AG04450 (cell line): Measurements from ENCODE around the gene RAPGEF1. TPM values are rescaled to one million over a fixed set of nuclear protein-coding genes. Genes with fewer than 3 reads are reported as not detected.

Source experiments
- CTCF ChIA-PET: fragments of 300-600, 350-600 bp; formaldehyde crosslinking; extraction: SDS; loops from one replicate; lab custom pipeline; 2022; ENCODE audit warnings: antibody characterized with exemption, inconsistent platforms; lab: Charles Lee
- POLR2A ChIA-PET: fragments of 350-600 bp; formaldehyde crosslinking; extraction: SDS; loops from one replicate; lab custom pipeline; 2021; ENCODE audit warnings: antibody characterized with exemption, inconsistent platforms; lab: Yijun Ruan, JAX
- DNase-seq: peaks from one replicate; pipeline ENCODE4 v3.0.0-alpha.2; 2011; ENCODE audit warnings: low read depth, low spot score
- H3K27ac ChIP-seq: one replicate; pipeline ENCODE4 v1.5.1; 2012; ENCODE audit warnings: low read depth, low read length, control low read depth
- H3K27me3 ChIP-seq: one replicate; pipeline ENCODE4 v1.6.0; 2012; ENCODE audit warnings: low read length; ENCODE audit not compliant: control insufficient read depth, insufficient read depth
- H3K4me3 ChIP-seq: 2 replicates; pipeline ENCODE4 v1.5.1; 2011; ENCODE audit warnings: mild to moderate bottlenecking, low read depth, low read length, control low read depth
- H3K9me3 ChIP-seq: 2 replicates; pipeline ENCODE4 v1.5.1; 2012; ENCODE audit warnings: low read length; ENCODE audit not compliant: control insufficient read depth, insufficient read depth
- CTCF ChIP-seq: IDR thresholded peaks from 2 replicates; pipeline ENCODE4 v1.5.1; 2011; ENCODE audit warnings: low read depth, low read length, control low read depth, inconsistent platforms
- polyA plus RNA-seq: library from polyadenylated mRNA; depleted of rRNA; stranded (reverse); fragments of >200 nt; gene quantifications from 2 replicates; pipeline ENCODE4 v1.2.3, GENCODE V29; 2011

RAPGEF1 gene
- polyA plus RNA-seq, 1 experiment, result 27.6 TPM

GRCh38 chr9:131650254-131650653, 89.6 kb downstream of the RAPGEF1 start:
- ChIA-PET POLR2A (no interaction called here), CTCF (no interaction called here)
- no peaks in the 10 kb centered on the region for H3K27me3 ChIP-seq
- no peaks in the 10 kb centered on the region for H3K9me3 ChIP-seq
- H3K4me3 ChIP-seq, result no peak overlapping the region
- no peak for TF ChIP-seq CTCF
- DNase-seq, result no peak
- H3K27ac ChIP-seq, result no peak overlapping the region

GRCh38 chr9:131649646-131650045, 90.2 kb downstream of the RAPGEF1 start:
- Histone ChIP-seq H3K4me3 (no peak overlapping the region), H3K27me3 (no peaks in the 10 kb centered on the region), H3K27ac (no peak overlapping the region), H3K9me3 (no peaks in the 10 kb centered on the region)
- no peak for TF ChIP-seq CTCF
- no peak for DNase-seq
- ChIA-PET CTCF (no interaction called here), POLR2A (no interaction called here)

- no peaks in the 10 kb centered on the region for H3K27me3 ChIP-seq
- H3K27ac ChIP-seq, result no peak overlapping the region
- ChIA-PET POLR2A (no interaction called here), CTCF (no interaction called here)
- H3K4me3 ChIP-seq, result no peak overlapping the region
- no peak for DNase-seq
- TF ChIP-seq CTCF, result no peak
- H3K9me3 ChIP-seq, result no peaks in the 10 kb centered on the region
Observed at GRCh38 chr9:131645078-131645776, 94.6 kb downstream of the RAPGEF1 start.

- POLR2A ChIA-PET, result interaction anchor here (1.3 kb wide), 1 partner anchor 15 kb away, joined by 4 read pairs; no protein-coding TSS in a partner anchor
- Histone ChIP-seq H3K27ac (no peak overlapping the region), H3K4me3 (no peak overlapping the region), H3K27me3 (no peaks in the 10 kb centered on the region), H3K9me3 (no peaks in the 10 kb centered on the region)
- TF ChIP-seq CTCF, result no peak
- no peak for DNase-seq
- CTCF ChIA-PET, result interaction anchor here (1.3 kb wide), 1 partner anchor 98 kb away, joined by 5 read pairs; no protein-coding TSS in a partner anchor
Observed at GRCh38 chr9:131642496-131643083, 97.3 kb downstream of the RAPGEF1 start.
